Ammon's horn (tissue), 1 donor: ENCODE data around the gene R3HDM4.
"Not testable (repeated sequence)": the region's sequence is repeated elsewhere in the genome, so short reads cannot be mapped to it uniquely, and the experiment has no call there.

Source experiments
- DNase-seq: peaks from one replicate; pipeline ENCODE4 v3.0.0-alpha.2; 2016; ENCODE audit warnings: low spot score

R3HDM4 gene

GRCh38 chr19:854549-854948 lies 58.5 kb downstream of the R3HDM4 start:
- no peak for DNase-seq

GRCh38 chr19:853614-854220 lies 59.3 kb downstream of the R3HDM4 start:
- DNase-seq, result not testable (repeated sequence)

GRCh38 chr19:853014-853585 lies 59.9 kb downstream of the R3HDM4 start:
- no peak for DNase-seq

GRCh38 chr19:852136-853013 lies 60.6 kb downstream of the R3HDM4 start, which contains the start of gene ELANE:
TSS of gene ELANE (plus strand) at chr19:852303. CDS start at chr19:852329, 26 bp downstream.
- no peak for DNase-seq

GRCh38 chr19:850979-851335 lies 62.1 kb downstream of the R3HDM4 start:
- no peak for DNase-seq

GRCh38 chr19:850221-850978 lies 62.6 kb downstream of the R3HDM4 start:
- peak; percentile 53 for DNase-seq

- DNase-seq, result not testable (repeated sequence)
Observed at GRCh38 chr19:849195-849594, 63.8 kb downstream of the R3HDM4 start.

GRCh38 chr19:848386-848921 lies 64.6 kb downstream of the R3HDM4 start:
- DNase-seq, result no peak
